RWPE1 (cell line): ENCODE measurements around the gene RNF220.

Experiments used
- CTCF ChIA-PET: fragments of 350-600 bp; sonication (Branson Sonifier 250); formaldehyde crosslinking; extraction: SDS; loops from one replicate; lab custom pipeline; 2021; lab: Yijun Ruan, JAX
- POLR2A ChIA-PET: fragments of 400-600 bp; formaldehyde crosslinking; extraction: SDS; loops from one replicate; lab custom pipeline; 2020; ENCODE audit warnings: antibody characterized with exemption; ENCODE audit not compliant: low non-redundant PET; lab: Yijun Ruan, JAX
- DNase-seq: peaks from one replicate; pipeline ENCODE4 v3.0.0; 2012; ENCODE audit warnings: low spot score
- H3K27ac ChIP-seq: fragments of 450-650 bp; 2 replicates; pipeline ENCODE4 v1.5.1; 2017
- CTCF ChIP-seq: fragments of 450-650 bp; conservative IDR thresholded peaks from 2 replicates; pipeline ENCODE4 v1.5.1; 2017; ENCODE audit warnings: low read depth, mild to moderate bottlenecking

The RNF220 gene

DNA sequence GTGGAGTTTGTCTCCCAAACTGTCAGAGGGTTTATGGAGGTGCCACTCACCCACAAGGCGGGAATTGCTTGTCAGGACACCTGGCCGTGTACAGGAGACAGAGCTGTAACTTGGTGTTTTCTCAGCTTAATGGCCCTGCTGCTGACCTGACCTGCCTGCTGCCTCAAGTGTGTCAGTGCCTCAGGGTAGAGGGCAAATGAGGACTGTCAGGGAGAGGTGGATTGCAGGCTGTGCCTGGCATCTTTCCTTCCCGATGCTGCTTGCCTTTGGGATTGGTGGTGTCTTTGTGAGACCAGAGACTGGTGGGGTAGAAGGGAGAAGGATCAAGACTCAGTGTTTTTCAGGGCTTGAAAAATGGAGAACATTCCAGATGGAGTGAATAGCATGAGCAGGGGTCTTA lies 237.9 kb downstream of the RNF220 start:
- POLR2A ChIA-PET: no interaction called here
- CTCF ChIA-PET: interaction anchor here (0.9 to 3.1 kb wide), 3 partner anchors 10 to 73 kb away, joined by 3 to 15 read pairs (median 5); no protein-coding TSS in a partner anchor

DNA sequence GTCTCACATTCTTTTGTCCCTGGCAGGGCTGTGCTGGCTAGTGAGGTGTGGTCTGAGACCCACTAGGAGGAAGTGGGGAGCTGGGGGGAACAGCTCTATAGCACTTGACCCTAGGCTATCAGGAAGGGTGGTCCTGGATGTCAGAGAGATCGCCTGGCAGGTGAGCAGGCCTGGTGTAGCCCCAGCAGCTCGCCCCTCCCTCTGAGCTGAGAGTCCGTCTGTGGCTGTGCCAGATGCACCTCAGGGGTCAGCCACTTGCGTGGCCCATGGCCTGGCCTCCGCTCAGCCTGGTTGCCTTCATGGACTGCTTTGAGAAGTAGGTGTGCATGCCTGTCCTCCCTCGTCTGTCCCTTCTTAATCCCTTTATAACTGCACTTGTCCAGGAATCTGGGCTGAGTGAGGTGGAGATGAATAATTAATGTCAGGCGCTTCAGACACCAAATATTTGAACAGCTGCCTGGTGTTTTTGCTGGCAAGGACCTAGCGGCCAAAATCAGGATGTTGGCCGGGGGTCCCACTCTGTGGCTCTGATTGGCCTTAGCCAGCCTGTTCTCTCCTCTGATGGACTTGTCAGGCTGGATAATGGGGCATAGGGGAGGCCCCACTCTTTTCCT lies 238.8 kb downstream of the RNF220 start:
- H3K27ac ChIP-seq: no peak overlapping the region; the same call in 1 of the 2 replicates
- no peak for DNase-seq
- CTCF ChIA-PET: interaction anchor here (1.6 to 3.1 kb wide), 2 partner anchors 9 to 74 kb away, joined by 5 to 15 read pairs; no protein-coding TSS in a partner anchor
- POLR2A ChIA-PET: no interaction called here
- TF ChIP-seq CTCF: no peak

More for the DNA sequence above, 237.9 kb downstream of the RNF220 start:
- TF ChIP-seq CTCF: no peak
- no peak for DNase-seq
- peak overlapping the region; percentile 9 for H3K27ac ChIP-seq

DNA sequence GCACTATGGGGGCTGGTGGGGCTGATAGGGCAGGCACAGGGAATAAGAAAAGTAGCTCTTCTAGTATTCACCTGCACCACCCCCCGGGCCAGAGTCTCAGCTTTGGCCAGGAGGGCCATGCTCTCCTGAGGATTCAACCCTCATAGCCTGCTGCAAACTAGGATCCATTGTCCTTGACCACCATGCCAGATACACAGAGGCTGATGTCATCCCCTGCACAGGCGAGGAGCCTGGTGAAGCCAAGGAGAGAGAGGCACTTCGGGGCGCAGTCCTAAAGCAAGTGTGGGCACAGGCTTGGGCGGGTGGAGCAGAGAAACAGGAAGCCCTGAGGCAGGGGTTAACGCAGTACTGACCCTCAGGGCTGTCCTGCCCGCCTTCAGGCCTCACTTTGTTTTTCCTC lies 239.8 kb downstream of the RNF220 start:
- POLR2A ChIA-PET: no interaction called here
- CTCF ChIA-PET: no interaction called here

GRCh38 chr1:44645476-44646244 lies 240.6 kb downstream of the RNF220 start:
- ChIA-PET POLR2A (no interaction called here), CTCF (no interaction called here)
- H3K27ac ChIP-seq: peak overlapping the region; percentile 10
- no peak for DNase-seq
- no peak for TF ChIP-seq CTCF

More for the DNA sequence above, 239.8 kb downstream of the RNF220 start:
- TF ChIP-seq CTCF: no peak
- DNase-seq: no peak
- peak overlapping the region; percentile 10 for H3K27ac ChIP-seq

DNA sequence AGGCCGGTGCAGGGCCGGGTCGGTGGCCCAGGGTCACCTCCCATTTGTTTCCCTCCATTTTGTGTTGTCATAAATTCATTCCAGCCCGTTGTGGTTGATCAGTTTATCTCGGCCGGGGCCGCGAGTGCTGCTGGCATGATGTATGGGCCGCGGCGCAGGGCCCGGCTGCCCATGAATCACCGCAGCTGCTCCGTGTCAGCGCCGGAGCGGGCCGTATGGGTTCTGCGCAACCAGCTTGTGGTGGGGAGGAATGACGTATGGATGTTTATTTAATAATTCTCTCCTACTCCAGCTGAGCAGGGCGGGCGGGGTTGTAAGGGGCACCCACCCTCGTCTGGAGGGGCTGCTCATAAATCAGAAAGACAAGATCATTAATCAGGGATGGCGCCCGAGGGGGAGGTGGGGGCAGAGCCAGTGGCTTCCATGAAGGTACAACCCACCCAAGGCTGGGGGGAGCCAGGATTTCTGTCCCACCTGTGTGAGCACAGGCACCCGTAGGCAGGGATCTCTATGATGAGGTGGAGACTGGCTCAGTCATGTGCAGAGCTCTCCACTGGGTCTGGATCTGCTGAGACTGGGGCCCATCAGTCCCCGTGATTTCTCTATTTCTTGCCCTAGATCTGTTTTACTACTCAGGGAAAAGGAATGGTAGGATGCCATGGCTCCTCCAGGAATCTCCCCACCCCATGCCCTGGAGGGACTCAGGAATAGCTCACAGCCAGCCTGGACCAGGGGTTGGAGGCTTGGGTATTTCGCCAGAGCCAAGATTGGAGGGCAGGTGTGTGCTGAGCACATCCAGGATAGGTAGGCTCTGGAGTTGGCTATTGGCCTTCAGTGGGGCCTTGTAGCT lies 241.4 kb downstream of the RNF220 start:
- ChIA-PET CTCF (interaction anchor here (0.7 to 1.2 kb wide), 3 partner anchors 14 to 454 kb away, joined by 3 to 5 read pairs (median 3); no protein-coding TSS in a partner anchor), POLR2A (interaction anchor here (0.6 kb wide), 2 partner anchors 11 to 18 kb away, joined by 3 read pairs; no protein-coding TSS in a partner anchor)
- peak overlapping the region; percentile 10 for H3K27ac ChIP-seq
- no peak for DNase-seq
- TF ChIP-seq CTCF: no peak

GRCh38 chr1:44647896-44648295 lies 242.8 kb downstream of the RNF220 start:
- ChIA-PET POLR2A (no interaction called here), CTCF (interaction anchor here (1.2 kb wide), 1 partner anchor 16 kb away, joined by 3 read pairs; no protein-coding TSS in a partner anchor)
- no peak overlapping the region; the same call in 1 of the 2 replicates for H3K27ac ChIP-seq
- DNase-seq: no peak
- no peak for TF ChIP-seq CTCF
